GM18499 (cell line): ENCODE results near the gene ALDH3A1.
"Not testable (repeated sequence)": the region's sequence is repeated elsewhere in the genome, so short reads cannot be mapped to it uniquely, and the experiment has no call there.

ENCODE experiments used
- ATAC-seq: cut with Tn5 transposase; IDR thresholded peaks from one replicate; pipeline ENCODE4 v1.9.1; 2021; ENCODE audit warnings: moderate number of reproducible peaks; ENCODE audit not compliant: insufficient read depth, unreplicated experiment

The ALDH3A1 gene

DNA sequence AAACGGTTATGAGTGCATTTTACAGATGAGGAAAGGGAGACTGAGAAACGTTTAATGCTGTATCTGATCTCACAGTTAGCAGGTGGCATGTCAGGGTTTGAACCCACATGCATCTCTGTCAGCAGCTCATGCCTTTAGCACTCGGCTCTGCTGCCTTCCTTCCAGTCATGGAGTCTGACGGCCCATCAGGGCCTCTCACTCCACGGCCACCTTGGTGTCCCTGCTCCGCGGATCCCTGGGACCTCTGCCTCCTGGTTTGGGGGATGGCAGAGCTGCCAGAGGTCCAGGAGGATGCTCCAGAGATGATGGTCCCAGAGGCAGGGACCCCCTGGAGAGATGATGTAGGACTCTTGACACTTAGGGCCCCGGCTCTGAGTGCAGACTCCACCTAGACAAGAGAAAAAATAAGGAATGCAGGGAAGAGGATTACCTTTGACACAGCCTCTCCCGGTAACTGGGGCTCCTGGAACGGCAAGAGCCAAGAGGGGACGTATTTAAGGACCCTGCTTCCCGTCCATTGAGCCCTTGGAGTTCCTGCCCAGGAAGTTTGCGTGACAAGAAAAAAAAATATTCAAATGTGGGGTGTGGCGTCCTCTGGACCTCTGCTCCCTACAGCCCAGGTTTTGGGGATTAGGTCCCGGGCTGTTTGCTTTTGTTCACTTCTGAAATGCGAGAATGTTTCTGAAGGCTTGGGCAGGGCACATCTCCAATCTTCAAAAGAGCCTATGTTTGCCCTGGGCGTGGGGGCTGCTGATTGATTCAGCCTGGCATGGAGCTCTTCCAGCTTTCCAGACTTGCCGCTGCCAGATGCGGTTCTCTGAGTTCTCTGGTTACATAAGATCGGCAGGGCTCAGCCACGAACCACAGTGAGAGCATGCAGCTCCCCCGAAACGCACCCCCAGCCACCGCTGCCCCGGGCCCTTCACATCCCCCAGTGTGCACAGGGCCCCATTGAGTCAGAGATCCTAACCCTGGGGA, at the start of gene ALDH3A1:
Gene ALDH3A1, minus strand, starts transcription at position 470 of the 978 bp plus-strand sequence. CDS start 3,169 bp downstream, outside the sequence.
- no peak for ATAC-seq

GRCh38 chr17:19796457-19796856, 48.4 kb upstream of the ALDH3A1 start:
- ATAC-seq = no peak

GRCh38 chr17:19791918-19792550, 43.9 kb upstream of the ALDH3A1 start:
- ATAC-seq = no peak

DNA sequence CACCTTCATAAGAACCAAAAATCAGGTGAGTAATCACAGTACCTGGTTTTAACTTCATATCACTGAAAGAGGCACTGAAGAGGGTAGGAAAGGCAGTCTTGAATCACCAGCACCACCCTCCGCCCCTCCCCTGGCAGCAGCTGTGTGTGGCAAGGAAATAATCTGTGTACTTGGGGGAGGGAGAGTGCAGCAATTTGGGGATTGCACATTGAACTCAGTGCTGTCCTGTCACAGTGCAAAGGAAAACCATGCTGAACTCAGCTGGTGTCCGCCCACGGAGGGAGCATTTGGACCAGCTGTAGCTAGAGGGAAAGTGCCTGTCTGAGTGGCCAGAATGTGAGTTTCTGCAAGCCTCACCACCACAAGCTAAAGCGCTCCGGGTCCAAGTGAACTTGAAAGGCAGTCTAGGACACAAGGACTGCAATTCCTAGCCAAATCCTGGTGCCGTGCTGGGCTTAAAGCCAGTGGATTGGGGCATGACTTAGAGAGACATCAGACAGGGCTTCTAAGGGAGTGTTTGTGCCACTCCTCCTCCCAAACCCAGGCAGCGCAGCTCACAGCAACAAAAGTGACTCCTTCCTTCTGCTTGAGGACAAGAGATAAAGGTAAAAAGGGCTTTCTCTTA, 39.7 kb upstream of the ALDH3A1 start:
- ATAC-seq = no peak

- ATAC-seq = no peak
These were observed 37.8 kb upstream of the ALDH3A1 start for GRCh38 chr17:19785854-19786253.

DNA sequence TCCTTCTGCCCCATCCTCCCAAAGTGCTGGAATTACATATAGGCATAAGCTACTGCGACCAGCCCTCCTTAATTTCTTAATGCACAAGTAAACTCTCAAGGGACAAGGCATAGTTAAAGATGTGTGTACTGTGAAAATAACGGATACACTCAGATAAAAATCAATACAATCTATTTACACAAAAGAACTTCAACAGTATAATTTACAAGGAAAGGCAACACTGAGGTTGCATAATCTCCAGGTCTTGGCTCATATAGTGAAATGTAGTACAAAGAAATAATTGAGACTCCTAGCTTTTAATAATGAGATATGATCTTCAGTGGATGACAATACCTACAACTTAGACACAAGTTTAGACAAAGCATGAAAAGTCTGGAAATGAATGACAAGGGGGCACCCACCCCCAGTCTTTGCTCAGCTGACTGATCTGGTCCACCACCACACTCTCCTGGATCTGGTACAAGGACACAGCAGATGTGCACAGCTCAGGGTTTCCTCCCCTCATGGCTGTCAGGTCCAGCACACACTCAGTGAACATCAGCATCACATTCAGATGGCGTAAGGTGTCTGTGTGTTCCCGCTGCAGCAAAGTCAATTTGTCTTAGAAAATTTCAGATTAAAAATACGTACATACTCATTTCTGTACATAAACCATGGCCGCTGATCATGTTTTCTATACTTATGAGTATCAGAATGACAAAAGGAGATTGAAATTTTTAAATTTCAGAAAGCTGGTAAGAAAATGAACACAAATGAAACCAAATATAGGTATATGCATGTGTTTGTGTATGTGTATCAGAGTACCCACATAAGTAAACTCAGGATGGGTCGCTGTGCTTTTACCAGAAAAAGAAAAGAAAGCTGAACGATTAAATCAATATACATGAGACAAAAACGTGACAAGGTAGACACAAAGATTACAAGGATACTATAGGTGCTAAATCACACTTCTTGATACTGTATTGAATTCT, 33.7 kb upstream of the ALDH3A1 start:
- ATAC-seq = no peak

- ATAC-seq = no peak
These were observed 32.7 kb upstream of the ALDH3A1 start for GRCh38 chr17:19780846-19781245.

GRCh38 chr17:19773534-19773933, 25.4 kb upstream of the ALDH3A1 start:
- ATAC-seq = no peak

DNA sequence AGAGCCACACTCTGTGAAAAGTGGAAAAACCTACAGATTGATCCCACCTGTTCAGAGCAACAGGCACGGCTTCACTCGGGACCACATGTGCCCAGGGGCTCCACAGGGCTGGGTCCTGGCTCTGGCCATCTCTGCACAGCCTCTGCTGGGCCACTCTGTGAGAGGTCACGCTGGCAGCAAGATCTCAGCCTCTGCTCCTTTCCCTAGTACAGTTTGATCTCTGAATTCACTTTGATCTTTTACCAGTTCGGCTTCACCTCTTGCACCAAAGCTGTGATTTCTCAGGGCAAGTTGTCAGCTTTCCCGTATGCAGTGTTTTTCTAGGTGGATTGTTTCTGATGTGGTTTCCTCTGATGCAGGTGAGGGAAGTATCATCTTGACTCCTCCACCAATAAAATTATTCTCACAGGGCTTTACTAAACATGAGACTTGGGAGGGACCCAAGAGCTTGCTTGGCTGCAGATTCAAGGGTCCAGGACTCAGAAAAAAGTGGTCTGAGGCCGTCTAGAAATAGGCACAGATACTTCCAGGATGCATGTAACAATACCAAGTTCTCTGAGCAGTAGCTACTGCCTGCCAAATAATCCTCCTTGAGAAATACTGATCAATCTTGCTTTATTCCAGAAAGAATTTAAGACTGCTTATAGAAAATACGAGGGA, 24.0 kb upstream of the ALDH3A1 start:
- ATAC-seq = no peak

- ATAC-seq = no peak
These were observed 23.1 kb upstream of the ALDH3A1 start for GRCh38 chr17:19770985-19771735.

GRCh38 chr17:19769946-19770652, 22.0 kb upstream of the ALDH3A1 start:
- no peak for ATAC-seq

DNA sequence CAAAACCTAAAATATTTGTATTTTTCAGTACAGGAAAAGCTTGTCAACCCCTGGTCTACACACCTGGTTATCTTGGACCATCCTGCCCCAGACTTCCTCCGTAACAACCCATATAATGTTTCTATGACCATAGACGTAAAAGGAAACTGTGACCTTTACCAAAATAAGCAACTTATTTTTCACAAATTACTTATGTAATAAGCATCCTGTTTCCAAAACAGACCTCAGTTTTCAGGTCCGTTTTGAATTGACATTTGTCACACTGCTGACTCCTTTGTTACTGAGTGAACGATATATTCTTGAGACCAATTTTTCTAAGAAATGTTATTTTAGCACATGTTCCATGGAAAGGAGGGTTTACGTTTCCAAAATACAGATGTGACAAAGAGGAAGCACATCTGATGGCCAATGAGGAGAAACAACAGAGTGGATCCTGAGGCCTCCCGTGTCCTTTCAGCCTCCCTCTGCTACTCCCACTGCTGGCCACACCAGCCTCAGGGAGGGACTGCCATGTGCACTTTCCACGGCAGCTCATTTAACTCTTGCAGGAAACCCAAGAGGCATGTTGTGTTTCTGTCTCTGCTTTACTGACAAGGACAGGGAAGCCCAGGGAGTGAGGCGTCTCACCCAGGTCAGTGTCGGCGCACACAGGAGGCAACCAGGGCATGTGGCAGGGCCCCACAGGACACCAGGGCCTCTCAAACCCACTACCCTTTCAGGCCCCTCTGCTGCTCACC, 20.1 kb upstream of the ALDH3A1 start:
- no peak for ATAC-seq

DNA sequence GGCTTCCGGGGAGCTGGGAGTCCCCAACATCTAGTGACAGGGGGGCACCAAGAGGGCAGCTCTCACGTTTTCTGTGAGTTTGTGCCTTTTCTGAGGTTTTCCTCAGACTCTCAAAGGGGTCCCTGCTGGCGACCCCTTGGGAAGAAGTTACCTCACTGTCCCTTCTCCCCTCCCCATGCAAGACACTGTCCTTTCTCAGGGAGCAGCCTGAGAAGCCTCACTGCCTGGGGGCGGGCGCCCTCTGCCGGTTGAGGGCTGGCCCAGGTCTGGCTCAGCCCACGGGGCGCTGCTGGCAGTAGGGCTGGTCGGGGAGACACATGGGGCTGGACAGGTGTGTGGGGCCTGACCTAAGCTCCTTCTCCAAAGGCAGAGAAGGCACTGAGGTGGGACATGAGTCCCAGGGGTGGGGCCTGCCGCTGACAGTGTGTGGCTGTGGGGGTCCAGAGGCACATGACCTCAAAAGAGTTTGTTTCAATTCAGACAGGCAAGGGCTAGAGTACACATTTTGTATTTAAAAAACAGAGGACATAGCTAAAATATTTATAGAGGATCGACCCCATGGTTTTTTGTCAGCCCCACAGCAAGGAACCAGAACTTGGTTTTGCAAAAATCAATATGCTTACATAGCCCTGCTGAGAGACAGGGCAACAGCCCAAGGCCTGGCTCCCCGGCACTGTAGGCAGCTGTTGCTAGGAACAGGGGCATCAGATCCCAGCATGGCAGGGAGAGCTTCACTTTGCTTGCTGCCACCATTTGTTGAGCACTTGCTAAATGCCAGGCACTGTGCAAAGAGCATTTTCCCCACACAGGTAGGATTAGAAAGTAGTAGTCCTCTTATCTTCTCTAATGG, 18.5 kb upstream of the ALDH3A1 start:
- ATAC-seq = no peak

DNA sequence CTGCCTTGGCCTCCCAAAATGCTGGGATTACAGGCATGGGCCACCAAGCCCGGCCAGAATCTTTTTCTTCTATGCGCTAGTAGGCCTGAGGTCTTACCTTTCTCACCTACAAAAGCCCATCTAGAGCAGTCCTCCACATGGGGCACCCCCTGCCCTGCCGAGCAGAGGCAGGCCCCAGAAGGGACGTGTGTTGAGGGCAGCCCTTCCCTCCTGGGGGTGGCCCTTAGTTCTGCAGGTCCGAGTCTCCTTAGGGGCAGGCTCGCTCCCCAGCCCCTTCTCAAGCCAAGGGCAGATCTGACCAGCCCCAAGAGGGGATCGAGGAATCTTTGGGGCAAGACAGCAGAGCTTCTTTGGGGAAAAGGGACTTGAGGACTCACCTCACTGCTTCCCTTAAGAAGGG, 17.9 kb upstream of the ALDH3A1 start:
- no peak for ATAC-seq

- ATAC-seq = not testable (repeated sequence)
These were observed 15.9 kb upstream of the ALDH3A1 start for GRCh38 chr17:19763991-19764390.

DNA sequence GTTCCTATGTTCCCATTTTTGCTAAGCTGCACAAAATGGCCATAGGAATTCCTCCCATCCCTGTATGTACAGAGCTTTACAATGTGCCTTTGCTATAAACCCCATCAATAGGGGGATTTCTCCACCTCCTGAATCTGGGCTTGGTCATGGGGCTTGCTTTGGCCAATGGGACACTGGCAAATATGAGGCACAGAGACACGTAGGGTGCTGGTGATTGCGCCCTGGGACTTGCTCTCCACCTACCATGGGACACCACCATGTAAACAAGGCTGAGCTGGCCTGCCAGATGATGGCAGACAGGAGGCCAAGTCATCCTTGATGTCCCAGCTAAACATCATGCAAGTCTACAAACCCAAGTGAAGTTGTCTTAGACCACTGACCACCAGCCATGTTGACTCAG, 15.3 kb upstream of the ALDH3A1 start:
- no peak for ATAC-seq
